ENCODE results near the gene GJA10.

GRCh38 chr6:89910902-89911240, 16.6 kb downstream of the GJA10 start:
- no peak for TF ChIP-seq POLR2A (IDR thresholded peaks at IDR 0.05)
- no peak for TF ChIP-seq CTCF (IDR thresholded peaks at IDR 0.05)
- TF ChIP-seq EP300 (IDR thresholded peaks at IDR 0.05): no peak
